HEK293 (cell line): Measurements from ENCODE around the gene MAF.

Experiments
- CTCF ChIA-PET: fragments of 350-600 bp; formaldehyde crosslinking; extraction: SDS; loops from one replicate; lab custom pipeline; 2021; ENCODE audit warnings: antibody characterized with exemption; lab: Yijun Ruan, JAX
- POLR2A ChIA-PET: fragments of 300-600 bp; formaldehyde crosslinking; extraction: SDS; loops from one replicate; lab custom pipeline; 2020; ENCODE audit warnings: antibody characterized with exemption, inconsistent platforms; lab: Yijun Ruan, JAX
- H3K27ac ChIP-seq: fragments of 200-500 bp; sonication (Bioruptor generic); 2 replicates; pipeline ENCODE4 v1.5.1; 2014; ENCODE audit warnings: low read depth, low read length, control low read depth, inconsistent platforms; ENCODE audit errors: extremely low read depth
- H3K36me3 ChIP-seq, 2 experiments: fragments of 200-500 bp in 1 of 2; sonication (Bioruptor generic) in 1 of 2; 1 replicate in 1 of 2; 2 replicates in 1 of 2; pipeline ENCODE4 v1.5.1; 2014 to 2017; ENCODE audit warnings: inconsistent platforms in 2 of 2, low read length in 2 of 2; ENCODE audit not compliant: control insufficient read depth in 2 of 2, insufficient read depth in 1 of 2
- H3K4me1 ChIP-seq: fragments of 200-500 bp; sonication (Bioruptor generic); 2 replicates; pipeline ENCODE4 v1.5.1; 2014; ENCODE audit warnings: mild to moderate bottlenecking, low read length, inconsistent platforms; ENCODE audit not compliant: control insufficient read depth, insufficient read depth
- H3K4me3 ChIP-seq: 2 replicates; pipeline ENCODE4 v1.5.1; 2011; ENCODE audit warnings: low read depth, mild to moderate bottlenecking, control low read depth, low read length, moderate library complexity
- H3K9me3 ChIP-seq: fragments of 200-500 bp; sonication (Bioruptor generic); 2 replicates; pipeline ENCODE4 v1.5.1; 2014; ENCODE audit warnings: low read depth, low read length, inconsistent platforms; ENCODE audit not compliant: control insufficient read depth, insufficient read depth
- ZBTB11 ChIP-seq: fragments of 450-650 bp; formaldehyde crosslinking; conservative IDR thresholded peaks from 2 replicates; pipeline ENCODE4 v1.5.1; 2016; ENCODE audit warnings: low read depth, missing biosample characterization, missing genetic modification characterization
- ZNF138 ChIP-seq: fragments of 450-650 bp; formaldehyde crosslinking; IDR thresholded peaks from 2 replicates; pipeline ENCODE4 v1.5.1; 2016; ENCODE audit warnings: missing biosample characterization, missing genetic modification characterization, borderline replicate concordance
- ZNF26 ChIP-seq: fragments of 450-650 bp; formaldehyde crosslinking; IDR thresholded peaks from 2 replicates; pipeline ENCODE4 v1.5.1; 2016; ENCODE audit warnings: missing biosample characterization, missing genetic modification characterization
- ZNF324 ChIP-seq: fragments of 450-650 bp; formaldehyde crosslinking; IDR thresholded peaks from 2 replicates; pipeline ENCODE4 v1.5.1; 2016; ENCODE audit warnings: missing biosample characterization, missing genetic modification characterization
- ZNF514 ChIP-seq: fragments of 450-650 bp; formaldehyde crosslinking; IDR thresholded peaks from 2 replicates; pipeline ENCODE4 v1.5.1; 2016; ENCODE audit warnings: missing biosample characterization, missing genetic modification characterization
- ZNF701 ChIP-seq: fragments of 450-650 bp; formaldehyde crosslinking; IDR thresholded peaks from 2 replicates; pipeline ENCODE4 v1.5.1; 2016; ENCODE audit warnings: missing biosample characterization, missing genetic modification characterization
- ZSCAN5A ChIP-seq: fragments of 450-650 bp; formaldehyde crosslinking; IDR thresholded peaks from 2 replicates; pipeline ENCODE4 v1.5.1; 2016; ENCODE audit warnings: missing biosample characterization, missing genetic modification characterization
- TF ChIP-seq, protein P1 (sequence below): fragments of 450-650 bp; formaldehyde crosslinking; IDR thresholded peaks from 2 replicates; pipeline ENCODE4 v1.5.1; 2016; ENCODE audit warnings: missing biosample characterization, missing genetic modification characterization
- TF ChIP-seq, protein P2 (sequence below): fragments of 450-650 bp; formaldehyde crosslinking; IDR thresholded peaks from 2 replicates; pipeline ENCODE4 v1.5.1; 2016; ENCODE audit warnings: missing biosample characterization, missing genetic modification characterization
- TF ChIP-seq, protein P3 (sequence below): fragments of 450-650 bp; formaldehyde crosslinking; IDR thresholded peaks from 2 replicates; pipeline ENCODE4 v1.5.1; 2016; ENCODE audit warnings: missing biosample characterization, missing genetic modification characterization
- TF ChIP-seq, protein P4 (sequence below): fragments of 450-650 bp; formaldehyde crosslinking; optimal IDR thresholded peaks from 2 replicates; pipeline ENCODE3; 2016; ENCODE audit warnings: missing biosample characterization, mild to moderate bottlenecking, missing genetic modification characterization
- TF ChIP-seq, protein P5 (sequence below): fragments of 450-650 bp; formaldehyde crosslinking; IDR thresholded peaks from 2 replicates; pipeline ENCODE4 v1.5.1; 2016; ENCODE audit warnings: missing biosample characterization, missing genetic modification characterization, borderline replicate concordance

Gene MAF

GRCh38 chr16:79571065-79571902 lies 29.3 kb downstream of the MAF start:
- POLR2A ChIA-PET = no interaction called here
- CTCF ChIA-PET = interaction anchor here (0.7 kb wide), 1 partner anchor 1794 kb away, joined by 3 read pairs; no protein-coding TSS in a partner anchor

More at GRCh38 chr16:79571065-79571902, 29.3 kb downstream of the MAF start:
- H3K9me3 ChIP-seq = no peaks in the 10 kb centered on the region
- H3K27ac ChIP-seq = no peak overlapping the region
- H3K4me1 ChIP-seq = 0 out of 2 replicates have a peak, but pooled peaks cover under 1% of the 10 kb centered on the region
- H3K36me3 ChIP-seq = no peaks in the 10 kb centered on the region
- no peak overlapping the region for H3K4me3 ChIP-seq
- TF ChIP-seq ZNF26 (tag by site-specific recombination) (no peak), ZNF701 (tag by site-specific recombination) (no peak), ZSCAN5A (tag by site-specific recombination) (no peak), ZNF514 (no peak), ZNF138 (tag by site-specific recombination) (no peak), ZNF324 (tag by site-specific recombination) (no peak), ZBTB11 (tag by site-specific recombination) (no peak)
- TF ChIP-seq, protein P1, sequence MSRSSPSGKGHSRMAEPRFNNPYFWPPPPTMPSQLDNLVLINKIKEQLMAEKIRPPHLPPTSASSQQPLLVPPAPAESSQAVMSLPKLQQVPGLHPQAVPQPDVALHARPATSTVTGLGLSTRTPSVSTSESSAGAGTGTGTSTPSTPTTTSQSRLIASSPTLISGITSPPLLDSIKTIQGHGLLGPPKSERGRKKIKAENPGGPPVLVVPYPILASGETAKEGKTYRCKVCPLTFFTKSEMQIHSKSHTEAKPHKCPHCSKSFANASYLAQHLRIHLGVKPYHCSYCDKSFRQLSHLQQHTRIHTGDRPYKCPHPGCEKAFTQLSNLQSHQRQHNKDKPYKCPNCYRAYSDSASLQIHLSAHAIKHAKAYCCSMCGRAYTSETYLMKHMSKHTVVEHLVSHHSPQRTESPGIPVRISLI (tag by site-specific recombination) = no peak
- TF ChIP-seq, protein P2, sequence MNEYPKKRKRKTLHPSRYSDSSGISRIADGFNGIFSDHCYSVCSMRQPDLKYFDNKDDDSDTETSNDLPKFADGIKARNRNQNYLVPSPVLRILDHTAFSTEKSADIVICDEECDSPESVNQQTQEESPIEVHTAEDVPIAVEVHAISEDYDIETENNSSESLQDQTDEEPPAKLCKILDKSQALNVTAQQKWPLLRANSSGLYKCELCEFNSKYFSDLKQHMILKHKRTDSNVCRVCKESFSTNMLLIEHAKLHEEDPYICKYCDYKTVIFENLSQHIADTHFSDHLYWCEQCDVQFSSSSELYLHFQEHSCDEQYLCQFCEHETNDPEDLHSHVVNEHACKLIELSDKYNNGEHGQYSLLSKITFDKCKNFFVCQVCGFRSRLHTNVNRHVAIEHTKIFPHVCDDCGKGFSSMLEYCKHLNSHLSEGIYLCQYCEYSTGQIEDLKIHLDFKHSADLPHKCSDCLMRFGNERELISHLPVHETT = no peak
- TF ChIP-seq, protein P3, sequence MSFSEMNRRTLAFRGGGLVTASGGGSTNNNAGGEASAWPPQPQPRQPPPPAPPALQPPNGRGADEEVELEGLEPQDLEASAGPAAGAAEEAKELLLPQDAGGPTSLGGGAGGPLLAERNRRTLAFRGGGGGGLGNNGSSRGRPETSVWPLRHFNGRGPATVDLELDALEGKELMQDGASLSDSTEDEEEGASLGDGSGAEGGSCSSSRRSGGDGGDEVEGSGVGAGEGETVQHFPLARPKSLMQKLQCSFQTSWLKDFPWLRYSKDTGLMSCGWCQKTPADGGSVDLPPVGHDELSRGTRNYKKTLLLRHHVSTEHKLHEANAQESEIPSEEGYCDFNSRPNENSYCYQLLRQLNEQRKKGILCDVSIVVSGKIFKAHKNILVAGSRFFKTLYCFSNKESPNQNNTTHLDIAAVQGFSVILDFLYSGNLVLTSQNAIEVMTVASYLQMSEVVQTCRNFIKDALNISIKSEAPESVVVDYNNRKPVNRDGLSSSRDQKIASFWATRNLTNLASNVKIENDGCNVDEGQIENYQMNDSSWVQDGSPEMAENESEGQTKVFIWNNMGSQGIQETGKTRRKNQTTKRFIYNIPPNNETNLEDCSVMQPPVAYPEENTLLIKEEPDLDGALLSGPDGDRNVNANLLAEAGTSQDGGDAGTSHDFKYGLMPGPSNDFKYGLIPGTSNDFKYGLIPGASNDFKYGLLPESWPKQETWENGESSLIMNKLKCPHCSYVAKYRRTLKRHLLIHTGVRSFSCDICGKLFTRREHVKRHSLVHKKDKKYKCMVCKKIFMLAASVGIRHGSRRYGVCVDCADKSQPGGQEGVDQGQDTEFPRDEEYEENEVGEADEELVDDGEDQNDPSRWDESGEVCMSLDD (tag by site-specific recombination) = no peak
- TF ChIP-seq, protein P4, sequence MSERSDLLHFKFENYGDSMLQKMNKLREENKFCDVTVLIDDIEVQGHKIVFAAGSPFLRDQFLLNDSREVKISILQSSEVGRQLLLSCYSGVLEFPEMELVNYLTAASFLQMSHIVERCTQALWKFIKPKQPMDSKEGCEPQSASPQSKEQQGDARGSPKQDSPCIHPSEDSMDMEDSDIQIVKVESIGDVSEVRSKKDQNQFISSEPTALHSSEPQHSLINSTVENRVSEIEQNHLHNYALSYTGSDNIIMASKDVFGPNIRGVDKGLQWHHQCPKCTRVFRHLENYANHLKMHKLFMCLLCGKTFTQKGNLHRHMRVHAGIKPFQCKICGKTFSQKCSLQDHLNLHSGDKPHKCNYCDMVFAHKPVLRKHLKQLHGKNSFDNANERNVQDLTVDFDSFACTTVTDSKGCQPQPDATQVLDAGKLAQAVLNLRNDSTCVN (tag by site-specific recombination) = no peak
- TF ChIP-seq, protein P5, sequence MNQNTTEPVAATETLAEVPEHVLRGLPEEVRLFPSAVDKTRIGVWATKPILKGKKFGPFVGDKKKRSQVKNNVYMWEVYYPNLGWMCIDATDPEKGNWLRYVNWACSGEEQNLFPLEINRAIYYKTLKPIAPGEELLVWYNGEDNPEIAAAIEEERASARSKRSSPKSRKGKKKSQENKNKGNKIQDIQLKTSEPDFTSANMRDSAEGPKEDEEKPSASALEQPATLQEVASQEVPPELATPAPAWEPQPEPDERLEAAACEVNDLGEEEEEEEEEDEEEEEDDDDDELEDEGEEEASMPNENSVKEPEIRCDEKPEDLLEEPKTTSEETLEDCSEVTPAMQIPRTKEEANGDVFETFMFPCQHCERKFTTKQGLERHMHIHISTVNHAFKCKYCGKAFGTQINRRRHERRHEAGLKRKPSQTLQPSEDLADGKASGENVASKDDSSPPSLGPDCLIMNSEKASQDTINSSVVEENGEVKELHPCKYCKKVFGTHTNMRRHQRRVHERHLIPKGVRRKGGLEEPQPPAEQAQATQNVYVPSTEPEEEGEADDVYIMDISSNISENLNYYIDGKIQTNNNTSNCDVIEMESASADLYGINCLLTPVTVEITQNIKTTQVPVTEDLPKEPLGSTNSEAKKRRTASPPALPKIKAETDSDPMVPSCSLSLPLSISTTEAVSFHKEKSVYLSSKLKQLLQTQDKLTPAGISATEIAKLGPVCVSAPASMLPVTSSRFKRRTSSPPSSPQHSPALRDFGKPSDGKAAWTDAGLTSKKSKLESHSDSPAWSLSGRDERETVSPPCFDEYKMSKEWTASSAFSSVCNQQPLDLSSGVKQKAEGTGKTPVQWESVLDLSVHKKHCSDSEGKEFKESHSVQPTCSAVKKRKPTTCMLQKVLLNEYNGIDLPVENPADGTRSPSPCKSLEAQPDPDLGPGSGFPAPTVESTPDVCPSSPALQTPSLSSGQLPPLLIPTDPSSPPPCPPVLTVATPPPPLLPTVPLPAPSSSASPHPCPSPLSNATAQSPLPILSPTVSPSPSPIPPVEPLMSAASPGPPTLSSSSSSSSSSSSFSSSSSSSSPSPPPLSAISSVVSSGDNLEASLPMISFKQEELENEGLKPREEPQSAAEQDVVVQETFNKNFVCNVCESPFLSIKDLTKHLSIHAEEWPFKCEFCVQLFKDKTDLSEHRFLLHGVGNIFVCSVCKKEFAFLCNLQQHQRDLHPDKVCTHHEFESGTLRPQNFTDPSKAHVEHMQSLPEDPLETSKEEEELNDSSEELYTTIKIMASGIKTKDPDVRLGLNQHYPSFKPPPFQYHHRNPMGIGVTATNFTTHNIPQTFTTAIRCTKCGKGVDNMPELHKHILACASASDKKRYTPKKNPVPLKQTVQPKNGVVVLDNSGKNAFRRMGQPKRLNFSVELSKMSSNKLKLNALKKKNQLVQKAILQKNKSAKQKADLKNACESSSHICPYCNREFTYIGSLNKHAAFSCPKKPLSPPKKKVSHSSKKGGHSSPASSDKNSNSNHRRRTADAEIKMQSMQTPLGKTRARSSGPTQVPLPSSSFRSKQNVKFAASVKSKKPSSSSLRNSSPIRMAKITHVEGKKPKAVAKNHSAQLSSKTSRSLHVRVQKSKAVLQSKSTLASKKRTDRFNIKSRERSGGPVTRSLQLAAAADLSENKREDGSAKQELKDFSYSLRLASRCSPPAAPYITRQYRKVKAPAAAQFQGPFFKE (tag by site-specific recombination) = no peak
